ENCODE results near the gene AP3M1. TPM values are rescaled to one million over a fixed set of nuclear protein-coding genes. Genes with fewer than 3 reads are reported as not detected.

Gene AP3M1
- total RNA-seq, 1 experiment from 2014 or later, result 37.4 TPM

- no CpG with 5 or more reads among the region's 11 CpGs for WGBS (ENCODE audit: extremely low coverage, insufficient read length, low lambda C conversion rate)
- Histone ChIP-seq H4K5ac (ENCODE audit: insufficient read length, low read depth, low read length) (no peak overlapping the region), H3K79me2 (ENCODE audit: insufficient read depth, low read length) (no peaks in the 10 kb centered on the region), H3K9me3 (ENCODE audit: control insufficient read depth, low read depth, low read length) (no peaks in the 10 kb centered on the region), H3K79me1 (ENCODE audit: insufficient read depth, low read depth, low read length, poor library complexity, severe bottlenecking) (no peaks in the 10 kb centered on the region), H4K8ac (replicated peaks; ENCODE audit: insufficient read length, low read depth, low read length) (no peak overlapping the region), H2AK5ac (ENCODE audit: insufficient read length, low read length) (no peak overlapping the region), H4K20me1 (ENCODE audit: control insufficient read depth, insufficient read depth, insufficient read length) (no peaks in the 10 kb centered on the region), H3K4me1 (ENCODE audit: insufficient read depth, low read length) (no peaks in the 10 kb centered on the region), H3K27me3 (ENCODE audit: insufficient read depth, low read length) (no peaks in the 10 kb centered on the region), H3T11ph (ENCODE audit: low read length) (no peak overlapping the region), H3K56ac (ENCODE audit: insufficient read length, low read depth, low read length) (no peak overlapping the region), H3K4ac (ENCODE audit: low read depth, low read length) (no peak overlapping the region), H2BK20ac (ENCODE audit: low read depth, low read length, poor library complexity, severe bottlenecking) (no peak overlapping the region), H4K91ac (ENCODE audit: insufficient read length, low read depth, low read length) (no peak overlapping the region), H2BK15ac (ENCODE audit: low read depth, low read length) (no peak overlapping the region), H3K23ac (ENCODE audit: insufficient read length, low read depth, low read length) (no peak overlapping the region), H2BK12ac (ENCODE audit: insufficient read length, low read depth, low read length) (no peak overlapping the region), H2BK5ac (ENCODE audit: insufficient read length, low read length) (no peak overlapping the region), H3K23me2 (ENCODE audit: insufficient read length, low read depth, low read length, poor library complexity, severe bottlenecking) (no peaks in the 10 kb centered on the region), H3K14ac (ENCODE audit: insufficient read depth, low read length) (no peak overlapping the region), H3K9ac (ENCODE audit: extremely low read depth, insufficient read length, low read length) (no peak overlapping the region), H2AFZ (ENCODE audit: low read length) (no peak overlapping the region), H3K18ac (ENCODE audit: insufficient read length, low read depth, low read length) (no peak overlapping the region), H3K4me2 (ENCODE audit: insufficient read depth, insufficient read length, low read length) (no peak overlapping the region), H2BK120ac (ENCODE audit: low read depth, low read length, poor library complexity, severe bottlenecking) (no peak overlapping the region), H3K27ac (ENCODE audit: insufficient read length, low read depth, low read length) (no peak overlapping the region)
- peaks cover 31 to 58% (median 55%) of the 10 kb centered on the region in 3 experiments; a peak in 6 of 7 replicates for H3K36me3 Mint-ChIP-seq (ENCODE audit: insufficient read depth in 1 of 3, low read depth in 3 of 3)
- H3K4me3 Mint-ChIP-seq, result no peak overlapping the region
- no peaks in the 10 kb centered on the region for H3K27me3 Mint-ChIP-seq (ENCODE audit: low read depth)
- H3K9me3 Mint-ChIP-seq, result no peaks in the 10 kb centered on the region
- no peaks in the 10 kb centered on the region for H3K4me1 Mint-ChIP-seq
- no peak for TF ChIP-seq CTCF (conservative IDR thresholded peaks at IDR 0.05)
- no peak overlapping the region for H3K27ac Mint-ChIP-seq
- no peak for DNase-seq
These were observed 16.5 kb downstream of the AP3M1 start for GRCh38 chr10:74133923-74134820.

Measured in H9 (cell line).